ENCODE measurements around the gene PLK5.

DNA sequence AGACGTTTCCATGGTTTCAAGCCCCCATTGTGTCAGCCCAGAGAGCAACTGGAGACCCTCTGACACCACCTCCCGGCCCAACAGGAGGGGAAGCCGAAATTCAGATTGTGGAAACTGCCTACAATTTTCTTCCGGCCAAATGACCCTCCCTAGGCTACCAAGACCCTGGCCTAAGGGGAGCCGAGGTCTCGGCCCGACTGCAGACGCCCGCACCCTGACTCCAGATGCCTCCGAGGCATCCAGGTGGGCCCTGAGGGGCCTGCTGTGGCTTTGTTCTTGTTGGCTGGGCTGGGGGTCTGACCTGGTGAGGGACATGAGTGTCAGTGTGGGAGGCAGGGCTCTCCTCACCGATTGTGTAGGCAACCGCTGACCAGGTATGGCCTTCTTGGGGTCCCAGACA lies 34.7 kb downstream of the PLK5 start:
- TF ChIP-seq, protein P1, sequence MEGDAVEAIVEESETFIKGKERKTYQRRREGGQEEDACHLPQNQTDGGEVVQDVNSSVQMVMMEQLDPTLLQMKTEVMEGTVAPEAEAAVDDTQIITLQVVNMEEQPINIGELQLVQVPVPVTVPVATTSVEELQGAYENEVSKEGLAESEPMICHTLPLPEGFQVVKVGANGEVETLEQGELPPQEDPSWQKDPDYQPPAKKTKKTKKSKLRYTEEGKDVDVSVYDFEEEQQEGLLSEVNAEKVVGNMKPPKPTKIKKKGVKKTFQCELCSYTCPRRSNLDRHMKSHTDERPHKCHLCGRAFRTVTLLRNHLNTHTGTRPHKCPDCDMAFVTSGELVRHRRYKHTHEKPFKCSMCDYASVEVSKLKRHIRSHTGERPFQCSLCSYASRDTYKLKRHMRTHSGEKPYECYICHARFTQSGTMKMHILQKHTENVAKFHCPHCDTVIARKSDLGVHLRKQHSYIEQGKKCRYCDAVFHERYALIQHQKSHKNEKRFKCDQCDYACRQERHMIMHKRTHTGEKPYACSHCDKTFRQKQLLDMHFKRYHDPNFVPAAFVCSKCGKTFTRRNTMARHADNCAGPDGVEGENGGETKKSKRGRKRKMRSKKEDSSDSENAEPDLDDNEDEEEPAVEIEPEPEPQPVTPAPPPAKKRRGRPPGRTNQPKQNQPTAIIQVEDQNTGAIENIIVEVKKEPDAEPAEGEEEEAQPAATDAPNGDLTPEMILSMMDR (IDR thresholded peaks at IDR 0.05) = no peak
- no peak for TF ChIP-seq POLR2A (IDR thresholded peaks at IDR 0.05)
- TF ChIP-seq POLR2AphosphoS5 (IDR thresholded peaks at IDR 0.05) = no peak
